GM18909 (cell line): ENCODE measurements around the gene SLC2A9.

ENCODE experiments used
- ATAC-seq: cut with Tn5 transposase; IDR thresholded peaks from one replicate; pipeline ENCODE4 v1.9.1; 2021; ENCODE audit warnings: mild to moderate bottlenecking; ENCODE audit not compliant: unreplicated experiment, poor library complexity

Gene SLC2A9

GRCh38 chr4:9781343-9782135, 239.8 kb downstream of the SLC2A9 start, which contains the start of gene DRD5:
Gene DRD5, plus strand, starts transcription at chr4:9781634. Its CDS starts 396 bp downstream, at chr4:9782030.
- no peak for ATAC-seq
